ENCODE data around the gene BRD9. TPM values are rescaled to one million over a fixed set of nuclear protein-coding genes. Genes with fewer than 3 reads are reported as not detected.

BRD9 gene
- total RNA-seq, 4 donors from 2014 or later, result 22.3 to 38.5 (median 28.4) TPM

- WGBS, 2 donors (ENCODE audit: low coverage in 1 of 2), result 70% methylated on average over 2 of the region's 9 CpGs; no CpG with 5 or more reads in 1 of the 2 donors
- Histone ChIP-seq H3K9me3 (no peaks in the 10 kb centered on the region), H3K36me3 (peaks cover 0 to 27% of the 10 kb centered on the region in 2 donors), H3K27me3 (no peaks in the 10 kb centered on the region), H3K4me3 (no peak overlapping the region), H3K27ac (no peak overlapping the region), H3K4me1 (peaks cover 0 to 34% (median 16%) of the 10 kb centered on the region in 3 donors)
- TF ChIP-seq POLR2A (IDR thresholded peaks at IDR 0.05) (no peak), EP300 (IDR thresholded peaks at IDR 0.05) (no peak), POLR2AphosphoS5 (IDR thresholded peaks at IDR 0.05) (no peak)
- TF ChIP-seq, protein P1, sequence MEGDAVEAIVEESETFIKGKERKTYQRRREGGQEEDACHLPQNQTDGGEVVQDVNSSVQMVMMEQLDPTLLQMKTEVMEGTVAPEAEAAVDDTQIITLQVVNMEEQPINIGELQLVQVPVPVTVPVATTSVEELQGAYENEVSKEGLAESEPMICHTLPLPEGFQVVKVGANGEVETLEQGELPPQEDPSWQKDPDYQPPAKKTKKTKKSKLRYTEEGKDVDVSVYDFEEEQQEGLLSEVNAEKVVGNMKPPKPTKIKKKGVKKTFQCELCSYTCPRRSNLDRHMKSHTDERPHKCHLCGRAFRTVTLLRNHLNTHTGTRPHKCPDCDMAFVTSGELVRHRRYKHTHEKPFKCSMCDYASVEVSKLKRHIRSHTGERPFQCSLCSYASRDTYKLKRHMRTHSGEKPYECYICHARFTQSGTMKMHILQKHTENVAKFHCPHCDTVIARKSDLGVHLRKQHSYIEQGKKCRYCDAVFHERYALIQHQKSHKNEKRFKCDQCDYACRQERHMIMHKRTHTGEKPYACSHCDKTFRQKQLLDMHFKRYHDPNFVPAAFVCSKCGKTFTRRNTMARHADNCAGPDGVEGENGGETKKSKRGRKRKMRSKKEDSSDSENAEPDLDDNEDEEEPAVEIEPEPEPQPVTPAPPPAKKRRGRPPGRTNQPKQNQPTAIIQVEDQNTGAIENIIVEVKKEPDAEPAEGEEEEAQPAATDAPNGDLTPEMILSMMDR (IDR thresholded peaks at IDR 0.05), result no peak
- ATAC-seq, result no peak
Observed at GRCh38 chr5:893711-894110, 1.1 kb upstream of the BRD9 start.

DNA sequence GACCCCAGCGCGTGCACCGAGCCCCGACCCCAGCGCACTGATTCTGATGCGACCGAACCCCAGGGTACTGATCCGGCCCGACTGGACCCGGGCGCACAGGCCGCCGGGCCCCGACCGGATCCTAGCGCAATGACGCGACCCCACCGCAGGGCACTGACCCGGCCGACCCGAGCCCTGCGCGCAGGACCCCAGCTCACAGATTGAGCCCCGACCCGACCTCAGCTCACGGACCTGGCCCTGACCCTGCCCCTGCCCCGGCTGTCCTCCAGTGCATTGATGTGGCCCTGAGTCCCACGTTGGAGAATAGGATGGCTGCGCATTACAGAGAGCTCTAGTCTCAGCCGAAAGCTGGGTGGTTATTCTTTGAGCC, 521 bp upstream of the BRD9 start:
- H3K4me3 ChIP-seq, result peak overlapping the region; percentile 74 to 91
- WGBS, 2 donors (ENCODE audit: low coverage in 1 of 2), result no CpG with 5 or more reads among the region's 31 CpGs
- H3K36me3 ChIP-seq, result peaks cover 0 to 33% of the 10 kb centered on the region in 2 donors
- peaks cover 0 to 34% (median 16%) of the 10 kb centered on the region in 3 donors for H3K4me1 ChIP-seq
- H3K27me3 ChIP-seq, result no peaks in the 10 kb centered on the region
- no peaks in the 10 kb centered on the region for H3K9me3 ChIP-seq
- H3K27ac ChIP-seq, result peak overlapping the region in 2 of 4 donors; percentile 86 to 92
- TF ChIP-seq EP300 (IDR thresholded peaks at IDR 0.05) (no peak), POLR2A (IDR thresholded peaks at IDR 0.05) (no peak), POLR2AphosphoS5 (IDR thresholded peaks at IDR 0.05) (no peak)
- TF ChIP-seq, protein P1 (IDR thresholded peaks at IDR 0.05), result no peak
- peak; percentile 13 for ATAC-seq

GRCh38 chr5:891837-892393, 686 bp downstream of the BRD9 start:
- 39 to 70% methylated on average over 2 to 6 of the region's 25 CpGs for WGBS, 2 donors (ENCODE audit: low coverage in 1 of 2)
- ATAC-seq, result peak; percentile 34
- Histone ChIP-seq H3K27me3 (no peaks in the 10 kb centered on the region), H3K27ac (peak overlapping the region; percentile 60 to 94 (median 89)), H3K36me3 (peaks cover 0 to 45% of the 10 kb centered on the region in 2 donors), H3K4me1 (peaks cover 0 to 34% (median 16%) of the 10 kb centered on the region in 3 donors), H3K4me3 (peak overlapping the region; percentile 74 to 91), H3K9me3 (no peaks in the 10 kb centered on the region)
- TF ChIP-seq, protein P1 (IDR thresholded peaks at IDR 0.05), result no peak
- TF ChIP-seq POLR2AphosphoS5 (IDR thresholded peaks at IDR 0.05) (no peak), POLR2A (IDR thresholded peaks at IDR 0.05) (no peak), EP300 (IDR thresholded peaks at IDR 0.05) (no peak)

DNA sequence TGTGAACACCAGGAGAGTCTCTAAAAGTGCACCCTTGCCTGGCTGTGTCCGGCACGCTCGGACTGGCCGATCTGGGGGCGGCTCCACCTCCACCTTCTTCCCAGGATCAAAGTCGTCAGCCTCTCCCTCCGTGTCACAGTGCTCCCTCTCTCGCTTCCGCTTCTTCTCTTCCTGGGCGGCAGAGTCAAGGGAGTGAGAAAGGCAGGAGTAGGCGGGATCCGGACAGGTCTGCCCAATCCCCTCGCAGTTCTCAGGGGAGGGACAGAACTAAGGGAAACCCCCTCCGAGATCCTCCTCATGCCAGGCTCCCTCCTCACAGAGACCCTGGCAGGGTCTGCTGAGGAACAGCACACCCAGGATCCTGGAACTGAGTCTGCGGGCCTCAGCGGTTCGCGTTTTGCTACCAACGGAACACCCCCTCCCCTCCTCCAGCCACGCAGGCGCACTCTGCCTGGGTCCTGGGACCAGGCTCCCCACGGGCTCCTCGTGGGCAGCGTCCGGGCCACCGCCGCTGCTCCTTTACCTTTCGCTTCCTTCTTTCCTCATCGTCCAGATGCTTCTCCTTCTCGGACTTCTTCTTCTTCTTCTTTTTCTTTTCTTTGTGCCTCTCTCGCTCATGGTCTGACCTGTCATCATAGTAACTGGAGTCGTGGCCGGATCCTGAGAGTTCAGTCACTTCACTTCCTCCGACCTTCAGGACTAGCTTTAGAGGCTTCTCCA, 1.3 kb downstream of the BRD9 start:
- WGBS, 2 donors (ENCODE audit: low coverage in 1 of 2), result 70 to 71% methylated on average over 16 to 29 of the region's 34 CpGs
- Histone ChIP-seq H3K9me3 (no peaks in the 10 kb centered on the region), H3K4me1 (peaks cover 0 to 34% (median 16%) of the 10 kb centered on the region in 3 donors), H3K4me3 (peak overlapping the region; percentile 74 to 91), H3K27ac (peak overlapping the region in 2 of 4 donors; percentile 86 to 92), H3K36me3 (peaks cover 0 to 52% of the 10 kb centered on the region in 2 donors), H3K27me3 (no peaks in the 10 kb centered on the region)
- TF ChIP-seq EP300 (IDR thresholded peaks at IDR 0.05) (no peak), POLR2A (IDR thresholded peaks at IDR 0.05) (no peak), POLR2AphosphoS5 (IDR thresholded peaks at IDR 0.05) (no peak)
- TF ChIP-seq, protein P1 (IDR thresholded peaks at IDR 0.05), result no peak
- ATAC-seq, result no peak

All from gastroesophageal sphincter (tissue), 4 donors.